Calu3 (cell line): Measurements from ENCODE around the gene UNK. TPM values are rescaled to one million over a fixed set of nuclear protein-coding genes. Genes with fewer than 3 reads are reported as not detected.

Experiments used
- BruUV-seq: library from RNA; stranded (reverse); fragments of 400-500 nt; replicated peaks from 2 replicates; lab custom pipeline; 2021; lab: Mats Ljungman, UMichigan
- CTCF ChIA-PET: fragments of 300-600 bp; sonication (Branson Sonifier 250); formaldehyde crosslinking; loops from one replicate; lab custom pipeline; 2022; ENCODE audit warnings: antibody characterized with exemption; lab: Charles Lee
- DNase-seq: peaks from one replicate; pipeline ENCODE4 v3.0.0; 2022
- H3K27ac Mint-ChIP-seq: one replicate; pipeline ENCODE4 v1.8.0; 2022; ENCODE audit warnings: mixed read lengths; ENCODE audit not compliant: unreplicated experiment
- H3K27me3 Mint-ChIP-seq: one replicate; pipeline ENCODE4 v1.8.0; 2022; ENCODE audit warnings: mixed read lengths; ENCODE audit not compliant: unreplicated experiment
- H3K36me3 Mint-ChIP-seq: one replicate; pipeline ENCODE4 v1.8.0; 2022; ENCODE audit warnings: mild to moderate bottlenecking, moderate library complexity, mixed read lengths; ENCODE audit not compliant: insufficient read depth, unreplicated experiment
- H3K4me1 Mint-ChIP-seq: one replicate; pipeline ENCODE4 v1.8.0; 2022; ENCODE audit warnings: mild to moderate bottlenecking, low read depth, mixed read lengths; ENCODE audit not compliant: unreplicated experiment
- H3K4me3 Mint-ChIP-seq: one replicate; pipeline ENCODE4 v1.8.0; 2022; ENCODE audit warnings: mild to moderate bottlenecking, low read depth, moderate library complexity, mixed read lengths; ENCODE audit not compliant: unreplicated experiment
- H3K9me3 Mint-ChIP-seq: one replicate; pipeline ENCODE4 v1.8.0; 2022; ENCODE audit warnings: low read depth, mixed read lengths; ENCODE audit not compliant: unreplicated experiment
- CTCF ChIP-seq: fragments of 200-600 bp; IDR thresholded peaks from one replicate; pipeline ENCODE4 v1.8.0; 2022; ENCODE audit warnings: antibody characterized with exemption; ENCODE audit not compliant: unreplicated experiment
- intact Hi-C: fragments of 100-400 bp; cut with micrococcal nuclease; formaldehyde crosslinking; loops from one replicate; pipeline ENCODE4 v1.10.0; 2022; ENCODE audit not compliant: unreplicated experiment
- total RNA-seq: library from RNA; stranded (reverse); gene quantifications from 2 replicates; pipeline ENCODE4 v1.2.3, GENCODE V29; 2022

UNK gene
- total RNA-seq, 1 experiment from 2014 or later: 26.0 TPM

- CTCF ChIA-PET: no interaction called here
- H3K4me1 Mint-ChIP-seq: no peaks in the 10 kb centered on the region
These were observed 32.1 kb downstream of the UNK start for GRCh38 chr17:75816693-75817092.

GRCh38 chr17:75817571-75817970 lies 33.0 kb downstream of the UNK start:
- H3K27ac Mint-ChIP-seq: no peak overlapping the region
- no peaks in the 10 kb centered on the region for H3K9me3 Mint-ChIP-seq
- no peaks in the 10 kb centered on the region for H3K27me3 Mint-ChIP-seq
- peaks cover 6% of the 10 kb centered on the region for H3K4me1 Mint-ChIP-seq
- CTCF ChIA-PET: no interaction called here
- BruUV-seq: no TSS peak
- H3K36me3 Mint-ChIP-seq: peaks cover 42% of the 10 kb centered on the region
- no peak for TF ChIP-seq CTCF
- intact Hi-C loops: no loop called here
- no peak overlapping the region for H3K4me3 Mint-ChIP-seq
- no peak for DNase-seq

More at GRCh38 chr17:75816693-75817092, 32.1 kb downstream of the UNK start:
- H3K27me3 Mint-ChIP-seq: no peaks in the 10 kb centered on the region
- H3K9me3 Mint-ChIP-seq: no peaks in the 10 kb centered on the region
- peaks cover 35% of the 10 kb centered on the region for H3K36me3 Mint-ChIP-seq
- BruUV-seq: no TSS peak
- no peak overlapping the region for H3K27ac Mint-ChIP-seq
- no peak for TF ChIP-seq CTCF
- no peak for DNase-seq
- intact Hi-C loops: no loop called here
- no peak overlapping the region for H3K4me3 Mint-ChIP-seq

GRCh38 chr17:75818326-75818885 lies 33.8 kb downstream of the UNK start:
- no TSS peak for BruUV-seq
- Mint-ChIP-seq H3K4me3 (no peak overlapping the region), H3K27me3 (no peaks in the 10 kb centered on the region), H3K4me1 (peaks cover 6% of the 10 kb centered on the region), H3K36me3 (peaks cover 45% of the 10 kb centered on the region), H3K27ac (no peak overlapping the region), H3K9me3 (no peaks in the 10 kb centered on the region)
- intact Hi-C loops: no loop called here
- TF ChIP-seq CTCF: no peak
- CTCF ChIA-PET: no interaction called here
- no peak for DNase-seq

- Mint-ChIP-seq H3K27ac (no peak overlapping the region), H3K9me3 (no peaks in the 10 kb centered on the region), H3K27me3 (no peaks in the 10 kb centered on the region), H3K4me3 (no peak overlapping the region), H3K4me1 (peaks cover 6% of the 10 kb centered on the region), H3K36me3 (peaks cover 50% of the 10 kb centered on the region)
- BruUV-seq: no TSS peak
- CTCF ChIA-PET: no interaction called here
- intact Hi-C loops: no loop called here
- no peak for TF ChIP-seq CTCF
- no peak for DNase-seq
These were observed 34.5 kb downstream of the UNK start for GRCh38 chr17:75819116-75819515.
